K562 (cell line): ENCODE measurements around the gene SEMA3F. TPM values are rescaled to one million over a fixed set of nuclear protein-coding genes. Genes with fewer than 3 reads are reported as not detected.

Source experiments
- CCNT2 ChIP-seq: IDR thresholded peaks from 2 replicates; pipeline ENCODE4 v1.6.1; 2011; ENCODE audit warnings: borderline replicate concordance, low read depth, mild to moderate bottlenecking, moderate library complexity, mixed read lengths, low read length; ENCODE audit not compliant: insufficient read length; ENCODE audit errors: extremely low read depth
- DEAF1 ChIP-seq: fragments of 450-650 bp; formaldehyde crosslinking; IDR thresholded peaks from 2 replicates; pipeline ENCODE4 v1.4.0; 2020; ENCODE audit warnings: mild to moderate bottlenecking, moderate library complexity
- E2F3 ChIP-seq: fragments of 250-450 bp; sonication (Bioruptor Pico); IDR thresholded peaks from 2 replicates; pipeline ENCODE4 v1.4.0; 2020; ENCODE audit warnings: mild to moderate bottlenecking
- KAT2B ChIP-seq: IDR thresholded peaks from one replicate; pipeline ENCODE4 v1.6.1; 2012; ENCODE audit warnings: low read depth, mild to moderate bottlenecking, control low read depth, inconsistent platforms, low read length, moderate library complexity
- PHF21A ChIP-seq: fragments of 450-650 bp; IDR thresholded peaks from 2 replicates; pipeline ENCODE4 v1.6.1; 2017; ENCODE audit warnings: low read depth, borderline replicate concordance
- RCOR1 ChIP-seq, 2 experiments: IDR thresholded peaks; 2 replicates each; pipeline ENCODE4 v1.6.1; 2012; ENCODE audit warnings: low read depth in 2 of 2, low read length in 2 of 2, borderline replicate concordance in 1 of 2, improper control_type of control experiment in 1 of 2
- SUPT5H ChIP-seq: fragments of 450-650 bp; IDR thresholded peaks from 2 replicates; pipeline ENCODE4 v1.6.1; 2016
- ZBTB49 ChIP-seq: sonication (generic); formaldehyde crosslinking; IDR thresholded peaks from 2 replicates; pipeline ENCODE4 v1.8.0; 2022; ENCODE audit warnings: missing genetic modification reagents, mild to moderate bottlenecking, borderline replicate concordance
- polyA plus RNA-seq, 8 experiments: library from polyadenylated mRNA; depleted of rRNA in 4 of 8; stranded (reverse) in 5 of 8; unstranded in 3 of 8; fragments of >200 nt; fragmentation: Nextera tagmentation in 2 of 8; fragmentation: Illumina TruSeq in 1 of 8; extraction: Ambion mirVana in 2 of 8; extraction: Trizol in 1 of 8; gene quantifications; 2 replicates each; pipeline versions ENCODE4 v1.2.1 to v1.2.3, GENCODE V29; 2011 to 2014; ENCODE audit warnings: inconsistent platforms in 1 of 8, missing spikeins in 1 of 8
- total RNA-seq, 7 experiments: library from RNA; depleted of rRNA in 6 of 7; stranded (reverse); fragments of >200 nt in 6 of 7; fragmentation: Illumina TruSeq in 2 of 7; extraction: Trizol in 2 of 7; gene quantifications; 2 replicates each; pipeline versions ENCODE4 v1.2.1 to v1.2.3, GENCODE V29; 2011 to 2021; ENCODE audit warnings: low replicate concordance in 1 of 7
- TF ChIP-seq, protein P1 (sequence below): sonication (generic); formaldehyde crosslinking; IDR thresholded peaks from 2 replicates; pipeline ENCODE4 v1.8.0; 2023; ENCODE audit warnings: mild to moderate bottlenecking, missing genetic modification reagents
- TF ChIP-seq, protein P2 (sequence below), 2 experiments: fragments of 150-350 bp in 1 of 2; IDR thresholded peaks; 2 replicates each; pipeline ENCODE4 v1.6.1; 2012 to 2016; ENCODE audit warnings: low read depth in 2 of 2, low read length in 2 of 2, mild to moderate bottlenecking in 1 of 2, moderate library complexity in 1 of 2

SEMA3F gene
- total and polyA plus RNA-seq, 9 of the 15 experiments (the other 6 are each of a cell fraction or from before 2014, with no cell fraction given), result 0.58 to 3.0 (median 2.0) TPM; not detected in 2

DNA sequence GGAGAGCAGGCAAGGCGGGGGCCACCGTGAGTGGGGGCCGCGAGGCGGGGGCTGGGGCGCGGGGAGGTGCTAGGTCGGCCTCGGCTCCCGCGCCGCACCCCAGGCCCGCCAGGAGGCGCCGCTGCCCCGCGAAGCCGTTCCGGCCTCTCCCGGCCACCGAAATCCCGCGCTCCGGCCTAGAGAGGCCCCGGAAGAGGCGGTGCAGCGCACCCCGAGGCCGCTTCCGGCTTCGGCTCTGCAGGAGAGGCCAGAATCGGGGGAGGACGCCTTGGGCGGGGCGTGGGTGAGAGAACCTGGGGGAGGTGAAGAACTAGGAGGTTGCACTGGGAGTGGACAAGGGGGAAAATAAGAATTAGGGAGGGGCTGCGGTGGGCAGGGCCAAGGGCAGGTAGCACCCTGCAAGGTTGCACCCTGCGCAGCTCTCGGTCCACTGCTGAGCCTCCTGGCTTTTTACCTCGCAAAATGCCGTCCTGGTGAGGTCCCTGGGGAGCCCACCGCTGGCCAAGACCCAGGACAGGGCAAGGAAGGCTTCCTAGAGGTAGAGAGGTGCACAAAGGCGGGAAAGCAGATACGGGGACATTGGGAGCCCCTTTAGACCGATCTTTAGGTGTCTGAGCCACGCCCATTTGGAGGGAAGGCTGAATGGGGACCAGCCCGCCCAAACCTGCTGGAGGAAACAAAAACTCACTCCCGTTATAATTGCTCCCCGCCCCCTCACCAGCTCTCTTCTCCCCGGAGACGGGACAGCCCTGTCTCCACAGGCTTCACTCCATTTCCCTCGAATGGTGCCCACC, 72.5 kb downstream of the SEMA3F start (continued):
- no peak for TF ChIP-seq ZBTB49 (CRISPR knock-in tag)
- TF ChIP-seq RCOR1 (IDR thresholded peaks at IDR 0.05; ENCODE audit: borderline replicate concordance in 1 of 2, low read depth in 2 of 2, low read length in 2 of 2), result peak in 1 of 2 experiments; percentile 47; a peak in 1 of 4 replicates
- no peak for TF ChIP-seq PHF21A
- TF ChIP-seq E2F3 (CRISPR knock-in tag), result peak; percentile 62; the same call in 1 of the 2 replicates
- TF ChIP-seq, protein P1, sequence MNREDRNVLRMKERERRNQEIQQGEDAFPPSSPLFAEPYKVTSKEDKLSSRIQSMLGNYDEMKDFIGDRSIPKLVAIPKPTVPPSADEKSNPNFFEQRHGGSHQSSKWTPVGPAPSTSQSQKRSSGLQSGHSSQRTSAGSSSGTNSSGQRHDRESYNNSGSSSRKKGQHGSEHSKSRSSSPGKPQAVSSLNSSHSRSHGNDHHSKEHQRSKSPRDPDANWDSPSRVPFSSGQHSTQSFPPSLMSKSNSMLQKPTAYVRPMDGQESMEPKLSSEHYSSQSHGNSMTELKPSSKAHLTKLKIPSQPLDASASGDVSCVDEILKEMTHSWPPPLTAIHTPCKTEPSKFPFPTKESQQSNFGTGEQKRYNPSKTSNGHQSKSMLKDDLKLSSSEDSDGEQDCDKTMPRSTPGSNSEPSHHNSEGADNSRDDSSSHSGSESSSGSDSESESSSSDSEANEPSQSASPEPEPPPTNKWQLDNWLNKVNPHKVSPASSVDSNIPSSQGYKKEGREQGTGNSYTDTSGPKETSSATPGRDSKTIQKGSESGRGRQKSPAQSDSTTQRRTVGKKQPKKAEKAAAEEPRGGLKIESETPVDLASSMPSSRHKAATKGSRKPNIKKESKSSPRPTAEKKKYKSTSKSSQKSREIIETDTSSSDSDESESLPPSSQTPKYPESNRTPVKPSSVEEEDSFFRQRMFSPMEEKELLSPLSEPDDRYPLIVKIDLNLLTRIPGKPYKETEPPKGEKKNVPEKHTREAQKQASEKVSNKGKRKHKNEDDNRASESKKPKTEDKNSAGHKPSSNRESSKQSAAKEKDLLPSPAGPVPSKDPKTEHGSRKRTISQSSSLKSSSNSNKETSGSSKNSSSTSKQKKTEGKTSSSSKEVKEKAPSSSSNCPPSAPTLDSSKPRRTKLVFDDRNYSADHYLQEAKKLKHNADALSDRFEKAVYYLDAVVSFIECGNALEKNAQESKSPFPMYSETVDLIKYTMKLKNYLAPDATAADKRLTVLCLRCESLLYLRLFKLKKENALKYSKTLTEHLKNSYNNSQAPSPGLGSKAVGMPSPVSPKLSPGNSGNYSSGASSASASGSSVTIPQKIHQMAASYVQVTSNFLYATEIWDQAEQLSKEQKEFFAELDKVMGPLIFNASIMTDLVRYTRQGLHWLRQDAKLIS, result 0 out of 2 replicates have a peak, but pooled peaks have one; percentile 69
- TF ChIP-seq, protein P2, sequence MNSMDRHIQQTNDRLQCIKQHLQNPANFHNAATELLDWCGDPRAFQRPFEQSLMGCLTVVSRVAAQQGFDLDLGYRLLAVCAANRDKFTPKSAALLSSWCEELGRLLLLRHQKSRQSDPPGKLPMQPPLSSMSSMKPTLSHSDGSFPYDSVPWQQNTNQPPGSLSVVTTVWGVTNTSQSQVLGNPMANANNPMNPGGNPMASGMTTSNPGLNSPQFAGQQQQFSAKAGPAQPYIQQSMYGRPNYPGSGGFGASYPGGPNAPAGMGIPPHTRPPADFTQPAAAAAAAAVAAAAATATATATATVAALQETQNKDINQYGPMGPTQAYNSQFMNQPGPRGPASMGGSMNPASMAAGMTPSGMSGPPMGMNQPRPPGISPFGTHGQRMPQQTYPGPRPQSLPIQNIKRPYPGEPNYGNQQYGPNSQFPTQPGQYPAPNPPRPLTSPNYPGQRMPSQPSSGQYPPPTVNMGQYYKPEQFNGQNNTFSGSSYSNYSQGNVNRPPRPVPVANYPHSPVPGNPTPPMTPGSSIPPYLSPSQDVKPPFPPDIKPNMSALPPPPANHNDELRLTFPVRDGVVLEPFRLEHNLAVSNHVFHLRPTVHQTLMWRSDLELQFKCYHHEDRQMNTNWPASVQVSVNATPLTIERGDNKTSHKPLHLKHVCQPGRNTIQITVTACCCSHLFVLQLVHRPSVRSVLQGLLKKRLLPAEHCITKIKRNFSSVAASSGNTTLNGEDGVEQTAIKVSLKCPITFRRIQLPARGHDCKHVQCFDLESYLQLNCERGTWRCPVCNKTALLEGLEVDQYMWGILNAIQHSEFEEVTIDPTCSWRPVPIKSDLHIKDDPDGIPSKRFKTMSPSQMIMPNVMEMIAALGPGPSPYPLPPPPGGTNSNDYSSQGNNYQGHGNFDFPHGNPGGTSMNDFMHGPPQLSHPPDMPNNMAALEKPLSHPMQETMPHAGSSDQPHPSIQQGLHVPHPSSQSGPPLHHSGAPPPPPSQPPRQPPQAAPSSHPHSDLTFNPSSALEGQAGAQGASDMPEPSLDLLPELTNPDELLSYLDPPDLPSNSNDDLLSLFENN (IDR thresholded peaks at IDR 0.05; ENCODE audit: low read depth in 2 of 2, low read length in 2 of 2), result no peak
- TF ChIP-seq DEAF1 (CRISPR knock-in tag), result peak; percentile 94
- TF ChIP-seq CCNT2, result peak; percentile 82
- TF ChIP-seq KAT2B, result no peak
- peak; percentile 50; the same call in 1 of the 2 replicates for TF ChIP-seq SUPT5H
